ENCODE measurements around the gene NSMF.

- TF ChIP-seq EZH2 (IDR thresholded peaks at IDR 0.05) (no peak), POLR2AphosphoS5 (IDR thresholded peaks at IDR 0.05; ENCODE audit: borderline replicate concordance, low read depth, low read length) (no peak), FOXP2 (optimal IDR thresholded peaks at IDR 0.05; ENCODE audit: control extremely low read depth, extremely low read length, insufficient read depth) (no peak)
Measured at GRCh38 chr9:137491735-137492432, 32.8 kb upstream of the NSMF start.

Data from SK-N-MC (cell line).